ENCODE data around the gene IGLON5.

Gene IGLON5

GRCh38 chr19:51311351-51312257, at the start of gene IGLON5:
Gene IGLON5, plus strand, starts transcription at chr19:51311644. Its CDS starts 204 bp downstream, at chr19:51311848.
- no peak for DNase-seq

DNA sequence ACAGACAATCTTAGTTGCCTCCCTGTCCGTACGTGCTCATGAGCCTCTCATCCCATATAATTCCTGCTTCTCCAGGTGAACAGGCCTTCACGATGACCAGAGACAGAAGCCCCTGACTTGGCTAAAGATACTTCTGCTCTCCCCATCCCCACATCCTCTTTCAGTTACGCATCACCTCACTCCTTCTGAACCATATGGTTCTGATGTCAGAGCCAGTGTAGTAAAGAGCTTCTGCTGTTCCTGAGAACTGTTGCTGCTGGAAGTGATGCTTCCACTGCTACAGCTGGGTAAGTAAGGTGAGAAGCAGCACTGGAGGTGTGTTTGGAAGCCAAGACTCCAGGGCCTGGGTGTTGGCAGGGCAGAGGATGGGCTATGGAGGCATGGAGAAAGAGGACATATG, 47.6 kb upstream of the IGLON5 start:
- no peak for DNase-seq

DNA sequence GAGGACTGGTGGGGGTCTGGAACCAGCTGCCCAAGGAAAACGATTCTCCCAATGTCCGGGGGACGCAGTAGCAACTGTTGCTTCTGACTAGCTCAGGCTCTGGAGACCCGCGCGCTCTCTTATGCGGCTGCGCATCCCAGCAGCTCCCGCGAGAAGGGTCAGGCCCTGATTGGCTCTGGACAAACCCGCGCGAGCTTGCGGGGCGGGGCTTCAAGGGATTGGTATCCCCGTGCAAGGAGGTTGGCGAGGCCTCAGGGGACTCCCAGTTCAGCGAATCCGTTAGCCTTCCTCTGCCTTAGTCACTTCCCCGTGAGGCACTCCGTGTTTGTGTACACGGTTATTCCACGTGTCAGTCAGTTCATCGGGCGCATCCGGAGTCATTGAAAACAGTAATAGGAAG, 40.4 kb upstream of the IGLON5 start:
- DNase-seq = no peak

GRCh38 chr19:51272183-51272810, 39.1 kb upstream of the IGLON5 start:
- DNase-seq = no peak

DNA sequence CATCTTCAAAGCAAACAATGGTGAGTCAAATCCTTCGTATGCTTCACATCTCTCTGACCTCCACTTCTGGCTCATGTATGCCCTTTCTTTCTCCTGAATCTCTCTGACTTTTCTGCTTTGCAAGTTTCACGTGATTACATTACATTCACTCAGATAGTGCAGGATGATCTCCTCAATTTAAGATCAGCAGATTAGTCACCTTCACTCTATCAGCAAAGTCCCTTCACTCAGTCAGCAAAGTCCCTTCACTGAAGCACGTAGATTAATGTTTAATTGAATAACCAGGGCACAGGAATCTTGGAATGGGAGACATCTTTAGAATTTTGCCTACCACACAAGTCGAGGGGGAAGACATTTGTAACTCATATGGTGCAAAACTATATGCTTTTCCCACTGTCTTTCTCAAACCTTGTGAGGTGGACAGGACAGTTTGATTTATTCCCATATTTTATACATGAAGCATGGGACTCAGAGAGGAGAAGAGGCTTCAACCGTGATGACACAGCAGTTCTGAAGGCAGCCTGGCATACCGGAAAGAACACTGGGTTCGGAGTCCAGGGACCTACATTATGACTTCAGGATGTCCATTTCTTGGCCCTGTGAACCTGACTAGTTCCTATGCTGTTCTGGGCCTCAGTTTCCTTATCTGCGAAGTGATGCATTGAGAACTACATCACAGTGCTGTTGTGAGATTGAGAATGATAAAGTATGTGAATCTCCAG, 37.2 kb upstream of the IGLON5 start:
- DNase-seq = no peak

GRCh38 chr19:51277112-51277511, 34.3 kb upstream of the IGLON5 start:
- no peak for DNase-seq

DNA sequence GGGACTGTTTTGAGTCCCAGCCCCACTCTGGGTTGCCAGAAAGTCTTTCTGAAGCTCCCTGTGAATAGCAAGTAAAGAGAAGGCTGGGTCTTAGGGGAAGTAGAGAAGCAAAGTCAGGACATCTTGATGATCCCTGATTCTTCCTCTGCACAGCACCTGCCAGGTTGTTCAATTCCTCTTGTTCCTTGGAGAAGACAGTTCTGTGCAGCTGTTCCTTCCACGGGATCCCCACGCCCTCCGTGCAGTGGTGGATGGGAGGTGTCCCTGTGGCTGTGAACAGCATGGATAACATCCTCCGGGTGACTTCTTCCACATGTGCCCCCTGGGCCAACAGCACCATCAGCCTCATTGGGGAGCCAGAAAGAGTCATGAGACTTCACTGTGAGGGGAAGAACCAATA, 29.1 kb upstream of the IGLON5 start:
- no peak for DNase-seq

DNA sequence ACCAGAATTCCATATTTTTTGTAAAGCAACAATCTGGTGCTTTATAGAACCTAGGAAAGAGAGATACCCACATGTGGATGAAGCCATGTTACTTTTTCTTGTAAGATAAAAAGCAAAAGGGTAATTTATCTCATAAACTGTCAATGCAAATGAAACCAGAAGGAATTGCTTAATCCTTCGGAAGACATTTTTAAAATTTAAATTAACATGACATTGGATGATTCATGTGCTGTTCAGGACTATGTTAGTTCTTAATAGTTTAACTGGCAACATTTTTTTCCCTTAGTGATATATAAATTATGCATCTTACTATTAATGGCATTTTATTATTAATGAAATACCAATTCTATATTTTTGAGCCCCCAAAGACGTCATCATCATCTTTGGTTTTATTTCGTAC, 25.8 kb upstream of the IGLON5 start:
- DNase-seq = no peak

DNA sequence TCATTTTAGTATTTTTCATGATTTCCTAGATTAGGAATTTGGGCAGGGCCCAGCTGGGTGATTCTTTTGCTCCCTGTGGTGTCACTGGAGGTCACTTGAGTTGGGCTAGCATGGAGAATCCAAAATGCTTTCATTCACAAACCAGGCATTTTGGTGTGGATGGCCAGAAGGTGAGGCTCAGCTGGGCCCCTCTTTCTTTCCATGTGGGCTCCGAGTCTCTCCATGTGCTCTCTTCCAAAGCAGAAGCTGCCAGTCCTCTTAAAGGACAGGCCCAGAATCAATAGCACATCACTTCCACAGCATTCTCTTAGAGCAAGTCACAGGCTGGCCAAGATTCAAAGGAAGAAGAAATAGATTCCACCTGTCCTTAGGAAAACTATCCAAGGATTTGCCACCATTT, 21.8 kb upstream of the IGLON5 start:
- no peak for DNase-seq

DNA sequence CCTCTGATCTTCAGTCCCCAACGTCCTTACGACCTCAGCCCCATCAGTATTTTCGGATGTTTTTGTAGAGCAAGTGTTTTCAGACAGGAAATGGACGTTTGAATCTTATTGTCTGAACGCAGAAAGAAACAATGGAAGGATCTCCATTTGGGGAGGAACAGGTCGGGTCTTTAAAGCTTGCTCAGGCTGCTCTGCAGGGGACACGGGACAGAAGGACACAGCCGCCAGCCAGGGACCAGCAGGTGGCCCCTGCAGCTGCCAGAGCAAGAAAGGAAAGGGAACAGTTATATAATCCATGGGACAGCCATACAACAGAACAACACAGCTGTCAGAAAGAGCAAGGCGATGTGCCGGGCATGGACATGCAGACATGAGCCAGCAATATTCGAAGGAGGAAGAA, 18.5 kb upstream of the IGLON5 start:
- no peak for DNase-seq

- no peak for DNase-seq
These were observed 17.8 kb upstream of the IGLON5 start for GRCh38 chr19:51293571-51294210.

DNA sequence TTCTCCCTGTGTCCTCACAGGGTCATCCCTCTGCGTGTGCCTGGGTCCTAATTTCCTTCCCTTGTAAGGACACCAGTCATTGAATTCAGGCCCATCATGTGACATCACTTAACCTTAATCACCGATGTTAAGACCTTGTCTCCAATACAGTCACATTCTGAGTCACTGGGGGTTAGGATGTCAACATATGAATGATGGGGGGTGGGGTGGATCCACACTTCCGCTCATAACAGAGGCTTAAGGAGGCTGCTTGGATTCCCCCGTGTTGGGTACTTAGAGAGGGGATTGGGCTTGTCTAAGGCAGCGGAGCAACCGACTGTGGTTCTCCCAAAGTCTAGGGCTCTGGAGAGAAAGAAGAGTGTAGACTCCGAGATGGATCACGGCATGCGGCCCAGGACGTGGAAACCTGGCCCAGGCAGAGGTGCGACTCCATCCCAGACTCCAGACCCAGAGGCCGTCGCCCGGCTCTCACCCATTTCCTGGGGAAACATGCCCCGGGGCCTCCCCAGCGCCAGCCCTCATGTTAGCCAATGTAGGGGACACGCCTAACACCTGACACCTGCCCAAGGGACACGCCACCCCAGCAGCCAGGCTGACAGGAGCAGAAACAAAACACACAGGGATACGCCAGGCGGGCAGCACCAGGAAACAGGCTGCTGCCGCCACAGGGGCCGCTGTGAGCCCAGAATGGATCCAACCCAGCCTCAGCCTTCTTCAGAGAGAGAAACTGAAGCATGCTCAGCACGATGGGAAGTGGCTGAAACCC, 17.1 kb upstream of the IGLON5 start:
- no peak for DNase-seq

GRCh38 chr19:51294977-51295375, 16.5 kb upstream of the IGLON5 start:
- DNase-seq = no peak

DNA sequence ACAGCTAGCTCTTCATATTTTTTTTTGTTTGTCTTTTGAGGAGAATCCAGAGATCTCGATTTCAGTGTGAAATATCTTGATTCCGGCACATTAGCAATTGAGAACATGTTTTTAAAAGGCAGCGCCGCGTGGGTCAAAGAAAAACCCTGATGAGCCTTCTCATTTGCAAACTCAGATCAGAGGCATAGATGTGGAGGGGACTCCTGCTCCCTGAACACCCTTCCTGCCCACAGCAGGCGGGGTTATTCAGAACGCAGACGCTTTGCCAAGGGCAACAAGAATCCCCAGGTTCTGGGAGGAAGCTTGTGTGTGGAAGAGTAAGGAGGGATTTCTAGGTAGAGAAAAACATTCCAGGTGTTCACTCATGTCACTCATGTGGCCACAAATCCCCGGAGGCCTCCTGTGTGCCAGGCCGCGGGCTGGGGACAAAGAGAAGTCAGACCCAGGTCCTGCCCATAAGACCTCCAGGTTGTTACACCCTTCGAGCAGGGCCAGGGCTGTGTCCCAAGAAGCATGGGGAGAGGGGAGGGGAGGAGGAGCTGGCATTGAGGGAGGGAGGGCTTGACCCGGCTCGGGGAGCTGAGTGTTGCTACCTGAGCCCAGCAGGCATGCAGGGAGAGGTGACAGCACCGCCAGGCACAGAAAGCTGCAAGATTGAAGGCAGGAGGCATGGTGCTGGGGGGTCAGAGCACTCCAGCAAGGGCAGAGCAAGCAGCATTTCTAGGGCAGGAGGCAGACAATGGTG, 15.9 kb upstream of the IGLON5 start:
- DNase-seq = no peak

DNA sequence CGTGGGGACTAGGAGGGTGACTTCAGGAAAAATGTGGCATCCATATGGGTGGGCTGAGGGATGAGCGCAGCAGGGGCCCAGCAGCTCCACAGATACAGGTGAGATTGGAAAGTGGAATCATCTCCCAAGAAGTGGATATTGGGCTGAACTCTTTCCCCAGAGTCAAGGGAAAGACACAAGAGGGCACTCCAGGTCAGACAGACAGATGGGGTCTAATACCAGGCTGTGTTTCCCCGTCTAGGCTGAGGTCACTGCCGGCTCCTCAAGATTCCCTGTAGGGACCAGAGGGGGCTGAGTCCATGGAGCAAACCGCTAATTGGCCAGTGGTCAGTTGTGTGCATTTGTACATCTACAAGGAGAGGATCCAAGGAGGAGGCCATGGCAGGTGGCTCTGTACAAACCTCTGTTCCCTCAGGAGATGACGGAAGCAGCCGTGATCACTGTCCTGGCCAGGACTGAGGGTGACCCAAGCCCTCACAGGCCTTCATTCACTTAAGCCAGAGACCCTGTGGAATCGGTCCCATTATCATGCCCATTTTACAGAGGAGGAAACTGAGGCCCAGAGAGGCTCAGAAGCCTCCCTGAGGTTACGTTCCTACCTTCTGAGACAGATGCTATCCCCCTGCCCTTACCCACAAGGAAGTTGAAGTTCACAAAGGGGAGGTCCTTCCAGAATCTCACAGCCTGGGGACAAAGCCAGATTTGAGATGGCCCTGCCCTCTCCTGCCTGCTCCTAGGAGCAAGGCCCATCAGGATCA, 14.9 kb upstream of the IGLON5 start:
- no peak for DNase-seq

- no peak for DNase-seq
These were observed 14.0 kb upstream of the IGLON5 start for GRCh38 chr19:51297406-51297805.

- DNase-seq = no peak
These were observed 10.2 kb upstream of the IGLON5 start for GRCh38 chr19:51301266-51301665.

GRCh38 chr19:51305479-51305878, 6.0 kb upstream of the IGLON5 start:
- no peak for DNase-seq

DNA sequence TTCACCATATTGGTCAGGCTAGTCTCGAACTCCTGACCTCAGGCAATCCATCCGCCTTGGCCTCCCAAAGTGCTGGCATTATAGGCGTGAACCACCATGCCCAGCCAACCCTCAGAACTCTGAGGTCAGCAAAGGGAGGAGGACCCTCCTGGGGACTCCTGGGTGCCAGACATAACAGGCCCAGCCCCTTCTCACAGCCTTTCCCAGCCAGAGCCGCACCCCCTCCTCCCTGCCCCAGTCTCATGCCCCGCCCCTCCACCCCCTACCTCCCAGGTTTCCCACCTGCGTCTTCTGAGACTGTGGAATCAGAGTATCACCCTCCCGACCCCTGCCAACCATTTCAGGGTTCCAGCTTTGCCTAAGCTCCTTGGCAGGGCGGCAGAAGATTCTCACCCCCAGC, 5.2 kb downstream of the IGLON5 start:
- no peak for DNase-seq

DNA sequence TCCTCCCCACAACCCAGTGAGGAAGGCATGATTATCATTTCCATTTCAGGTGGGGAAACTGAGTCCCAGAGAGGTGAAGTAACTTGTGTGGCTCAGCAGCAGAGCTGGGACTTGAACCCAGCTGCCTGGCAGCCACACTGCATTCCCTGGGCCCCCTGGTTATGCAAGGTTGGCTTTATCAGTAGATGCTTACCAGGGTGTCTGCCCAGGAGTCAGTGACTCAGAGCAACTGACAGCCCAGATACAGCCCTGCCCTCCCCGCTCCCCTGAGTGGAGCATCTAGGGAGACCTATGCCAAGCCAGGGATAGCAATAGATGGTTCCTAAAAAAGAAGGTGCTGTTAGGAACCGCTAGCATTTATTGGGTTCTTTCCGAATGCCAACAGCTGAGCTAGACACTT, 5.9 kb downstream of the IGLON5 start:
- no peak for DNase-seq

DNA sequence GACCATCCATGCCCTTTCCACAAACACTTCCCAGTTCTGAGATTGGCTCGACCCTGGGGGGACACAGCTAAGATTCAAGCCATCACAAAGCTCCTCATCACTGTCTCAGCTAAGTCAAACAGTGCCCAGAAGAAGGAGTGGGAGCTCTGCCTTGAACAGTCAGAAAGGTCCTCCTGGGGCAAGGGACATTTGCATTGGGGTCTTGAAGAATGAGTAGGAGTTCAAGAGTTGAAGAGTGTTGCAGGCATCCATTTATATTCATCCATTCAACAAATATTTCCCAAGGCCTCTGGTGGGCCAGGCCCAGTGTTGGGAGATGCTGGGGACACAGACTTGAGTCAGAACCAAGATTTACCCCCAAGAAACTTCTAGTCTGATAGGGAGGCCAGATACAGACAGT, 6.5 kb downstream of the IGLON5 start:
- DNase-seq = no peak
